HTR-8/SVneo (cell line): ENCODE measurements around the gene PITX2.
A peak's percentile ranks its signal among the peaks of the same experiment; 100 is the strongest.

Experiments
- DNase-seq: peaks from one replicate; pipeline ENCODE4 v3.0.0; 2011; ENCODE audit warnings: low spot score, mixed read lengths; ENCODE audit not compliant: insufficient read length
- FAIRE-seq: peaks from 2 replicates; lab custom pipeline; 2011; peaks lifted over from hg19 to GRCh38; lab: Jason Lieb, UNC

PITX2 gene

DNA sequence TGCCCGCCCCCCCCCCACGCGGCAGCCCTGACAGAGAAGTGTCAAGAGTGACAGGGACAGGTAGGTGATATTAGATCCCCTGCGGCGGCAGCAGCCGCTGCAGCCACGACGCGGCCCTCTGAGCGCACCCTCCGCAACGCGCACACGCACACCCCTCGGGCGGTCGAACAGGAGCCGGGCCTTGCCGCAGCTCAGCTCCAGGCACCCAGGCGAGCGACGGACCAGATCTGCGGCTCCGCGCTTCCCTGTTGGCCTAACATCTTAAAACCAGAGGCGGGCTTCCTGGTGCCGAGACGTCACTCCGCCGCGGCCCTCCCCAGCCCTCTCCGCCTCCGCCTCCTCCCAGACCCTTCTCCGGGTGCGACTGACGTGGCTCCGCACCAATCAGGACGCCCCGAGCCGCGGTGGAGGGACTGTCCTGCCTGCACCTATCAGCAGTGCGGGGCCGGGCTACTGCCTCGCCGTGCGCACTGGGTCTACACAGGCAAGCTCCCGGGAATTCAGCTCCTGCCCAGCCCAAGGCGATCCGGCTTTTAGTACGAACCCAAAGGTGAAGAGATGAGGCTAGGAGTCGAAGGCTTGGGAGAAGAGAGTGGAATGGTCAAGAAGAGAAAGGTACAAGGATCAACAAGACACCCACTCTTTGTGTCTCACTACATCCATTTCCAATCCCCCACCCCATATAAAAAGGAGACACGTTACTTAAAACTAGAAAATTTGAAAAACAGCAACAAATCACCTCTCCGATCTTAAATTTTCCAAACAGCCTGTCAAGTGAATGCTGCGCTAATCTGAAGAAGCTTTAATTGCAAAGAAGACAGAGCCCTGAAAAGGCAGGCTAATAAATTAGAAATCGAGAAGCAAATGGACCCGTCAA lies at the start of gene PITX2:
PITX2 (minus strand) TSS at position 237 of the 877 bp plus-strand sequence. CDS start 617 bp downstream, outside the sequence.
- FAIRE-seq (peak; percentile 98), DNase-seq (peak; percentile 99)

GRCh38 chr4:110671679-110672078 lies 48.8 kb upstream of the PITX2 start:
- FAIRE-seq = no peak

GRCh38 chr4:110669663-110670062 lies 46.8 kb upstream of the PITX2 start:
- FAIRE-seq = no peak
- DNase-seq = no peak

More at GRCh38 chr4:110671679-110672078, 48.8 kb upstream of the PITX2 start:
- DNase-seq = no peak

DNA sequence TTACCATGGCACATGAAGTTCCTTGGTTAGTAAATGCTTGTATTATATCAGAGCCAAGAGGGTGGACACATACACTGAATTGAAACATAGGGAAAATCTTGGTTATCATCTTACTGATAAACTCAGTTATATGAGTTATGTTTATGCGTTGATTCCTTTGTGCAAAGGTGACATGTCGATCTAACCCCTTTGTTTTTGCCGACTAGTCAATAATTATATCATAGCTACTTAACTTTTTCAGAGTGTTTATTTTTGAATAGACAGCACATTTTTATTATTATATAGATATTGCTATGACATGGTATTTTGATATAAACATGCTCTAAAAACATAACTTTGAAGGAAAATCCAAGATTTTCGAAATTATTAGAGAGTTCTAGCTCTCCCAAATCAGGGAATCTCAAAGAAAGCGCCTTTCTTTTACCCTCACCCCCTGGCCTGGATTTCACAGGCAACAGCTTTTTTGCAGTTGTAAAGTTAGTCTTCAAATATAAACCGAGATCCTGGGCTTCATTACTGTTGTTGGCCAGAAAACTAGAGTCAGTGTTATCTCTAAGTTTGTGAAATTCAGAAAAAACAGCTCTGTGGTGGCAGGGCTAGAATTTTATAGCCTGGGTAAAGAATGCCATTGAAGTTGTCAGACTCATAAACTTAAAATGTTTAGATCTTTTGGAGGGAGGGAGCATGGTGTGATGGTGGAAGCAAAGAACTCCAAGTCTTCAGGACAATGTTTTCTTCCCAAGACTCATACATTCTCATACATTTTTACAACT lies 45.8 kb upstream of the PITX2 start:
- DNase-seq (no peak), FAIRE-seq (no peak)

- DNase-seq (no peak), FAIRE-seq (no peak)
These were observed 44.8 kb upstream of the PITX2 start for GRCh38 chr4:110667670-110668069.

DNA sequence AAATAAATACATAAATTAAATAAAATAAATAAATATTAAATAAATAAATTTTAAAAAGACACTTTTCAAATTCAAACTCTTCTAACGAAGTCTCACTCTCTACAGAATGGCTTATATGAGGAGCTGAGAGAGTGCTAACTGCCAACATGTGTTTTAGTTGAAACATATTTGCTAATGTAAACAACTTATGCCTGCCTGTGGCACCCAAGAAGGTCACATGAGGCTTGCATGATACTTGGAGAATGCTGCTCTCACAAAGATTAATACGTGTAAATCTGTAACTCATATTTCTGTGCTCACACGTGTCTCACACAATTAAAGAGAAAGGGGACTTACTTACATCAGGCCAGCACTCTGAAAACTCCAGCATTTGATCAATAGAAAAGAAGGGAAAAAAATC lies 43.2 kb upstream of the PITX2 start:
- no peak for DNase-seq
- no peak for FAIRE-seq

DNA sequence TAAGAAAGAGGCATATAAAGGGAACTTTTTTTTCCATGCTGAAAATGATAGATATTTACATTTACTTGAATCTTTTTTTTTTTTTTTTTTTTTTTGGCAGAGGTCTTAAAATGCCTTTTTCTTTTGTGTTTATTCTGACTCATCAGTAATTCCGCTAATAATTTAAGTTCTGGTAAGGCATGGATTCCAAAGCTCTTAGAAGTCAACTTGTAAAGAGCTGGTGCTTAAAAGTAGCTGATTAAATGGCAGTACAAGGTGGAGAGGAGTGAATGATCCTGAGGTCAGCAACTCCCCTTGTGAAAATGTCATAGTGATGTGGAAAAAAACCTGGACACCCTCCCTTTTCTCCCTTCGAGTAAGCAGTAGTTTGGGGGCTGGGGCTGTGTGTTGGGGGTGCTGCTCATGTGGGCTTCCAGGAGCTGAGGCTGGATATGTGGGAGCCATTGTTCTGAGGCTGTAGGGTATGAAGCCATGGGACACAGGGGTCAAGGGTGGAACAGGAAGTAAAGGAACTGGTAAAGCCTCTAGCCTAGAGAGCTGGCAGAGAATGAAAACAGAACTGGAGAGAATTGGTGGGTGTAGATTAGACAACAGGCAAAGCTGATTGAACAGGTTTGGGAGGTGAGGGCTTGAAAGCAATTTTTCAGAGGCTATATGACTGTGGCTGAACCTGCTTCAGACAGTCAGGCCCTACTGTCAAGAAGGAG lies 41.0 kb upstream of the PITX2 start:
- DNase-seq (peak; percentile 22), FAIRE-seq (no peak)

- FAIRE-seq (no peak), DNase-seq (no peak)
These were observed 40.3 kb upstream of the PITX2 start for GRCh38 chr4:110663206-110663605.

- DNase-seq (no peak), FAIRE-seq (no peak)
These were observed 37.9 kb upstream of the PITX2 start for GRCh38 chr4:110660755-110661154.

- no peak for FAIRE-seq
- no peak for DNase-seq
These were observed 31.4 kb upstream of the PITX2 start for GRCh38 chr4:110654254-110654635.

DNA sequence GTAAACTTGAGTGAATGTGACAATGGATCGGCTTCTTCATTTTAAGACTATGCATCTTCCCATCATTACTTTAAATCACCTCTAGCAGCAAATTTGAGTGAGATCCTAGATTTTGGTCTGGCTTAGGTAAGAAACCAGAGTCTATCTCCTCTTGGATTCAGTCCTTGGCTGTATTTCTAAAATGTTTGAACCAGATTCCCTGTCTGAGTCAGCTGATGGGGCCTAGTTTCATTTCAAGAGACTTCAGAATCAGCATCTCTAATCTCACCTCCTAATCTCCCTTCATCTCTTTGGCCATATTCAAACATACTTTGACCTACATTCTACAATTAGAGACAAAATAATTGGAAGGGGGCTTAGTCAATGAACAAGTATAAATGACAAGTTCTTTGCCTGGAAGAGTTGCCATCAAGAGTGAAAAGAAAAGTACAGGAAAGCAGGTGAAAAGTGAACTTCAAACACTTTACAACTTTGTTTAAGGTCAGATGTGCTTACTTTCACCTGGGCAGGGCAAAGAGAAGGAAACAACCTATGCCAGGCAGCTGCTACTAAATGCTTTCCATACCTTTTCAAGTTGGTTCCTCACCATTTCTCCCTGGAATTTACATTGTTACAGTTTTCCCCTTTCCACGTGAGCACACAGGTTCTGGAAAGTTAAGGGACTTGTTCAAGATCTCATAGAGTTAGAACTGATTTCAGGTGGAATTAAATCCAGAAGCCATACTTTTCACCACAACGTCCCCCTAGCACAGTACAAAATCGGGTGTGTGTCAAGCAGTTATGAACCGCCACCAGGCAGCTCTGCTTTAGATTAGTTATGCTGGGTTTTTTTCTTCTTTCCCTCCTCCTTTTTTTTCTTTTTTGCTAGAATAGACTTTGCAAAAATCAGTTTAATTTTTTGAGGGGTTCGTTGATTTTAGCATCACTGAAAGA lies 30.7 kb upstream of the PITX2 start:
- FAIRE-seq = no peak
- no peak for DNase-seq

DNA sequence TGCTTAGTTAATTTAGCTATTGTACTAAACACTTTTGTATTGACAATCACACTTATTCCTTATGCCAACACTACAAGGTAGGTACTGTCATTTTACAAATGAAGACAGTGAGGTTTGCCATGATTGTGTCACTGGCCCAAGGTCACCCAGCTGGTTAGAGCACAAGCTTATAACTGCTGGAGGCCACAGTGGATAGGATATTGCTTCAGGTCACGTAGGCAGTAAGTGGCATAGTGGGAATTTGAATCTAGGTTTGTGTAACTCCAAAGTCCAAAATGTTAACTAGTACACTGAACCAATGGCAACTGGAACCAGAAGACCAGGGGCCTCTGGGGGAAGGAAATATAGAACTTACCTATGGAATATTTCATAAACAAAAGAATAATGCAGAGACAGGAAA lies 21.1 kb upstream of the PITX2 start:
- FAIRE-seq (no peak), DNase-seq (no peak)

DNA sequence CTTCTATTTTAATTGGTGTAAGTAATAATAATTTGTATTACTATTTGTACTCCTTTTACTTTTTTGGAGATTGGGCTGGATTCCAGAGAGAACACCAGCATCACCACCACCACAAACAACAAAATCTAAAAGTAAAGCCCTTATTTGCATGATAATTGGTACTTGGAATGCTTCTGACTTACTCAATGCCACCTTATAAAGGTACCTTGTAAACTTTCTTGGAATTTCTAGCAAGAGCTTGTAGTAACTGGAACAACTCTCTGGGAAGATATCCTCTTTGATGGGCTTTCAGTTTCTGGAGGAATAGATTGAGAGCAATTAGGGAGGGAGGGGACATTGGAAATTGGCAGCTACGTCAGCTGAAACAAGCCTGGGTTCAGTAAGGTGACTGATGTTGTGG lies 20.2 kb upstream of the PITX2 start:
- no peak for FAIRE-seq
- DNase-seq = no peak

- FAIRE-seq = no peak
- DNase-seq = no peak
These were observed 18.3 kb upstream of the PITX2 start for GRCh38 chr4:110641218-110641617.

GRCh38 chr4:110640576-110640975 lies 17.7 kb upstream of the PITX2 start:
- FAIRE-seq (no peak), DNase-seq (no peak)

DNA sequence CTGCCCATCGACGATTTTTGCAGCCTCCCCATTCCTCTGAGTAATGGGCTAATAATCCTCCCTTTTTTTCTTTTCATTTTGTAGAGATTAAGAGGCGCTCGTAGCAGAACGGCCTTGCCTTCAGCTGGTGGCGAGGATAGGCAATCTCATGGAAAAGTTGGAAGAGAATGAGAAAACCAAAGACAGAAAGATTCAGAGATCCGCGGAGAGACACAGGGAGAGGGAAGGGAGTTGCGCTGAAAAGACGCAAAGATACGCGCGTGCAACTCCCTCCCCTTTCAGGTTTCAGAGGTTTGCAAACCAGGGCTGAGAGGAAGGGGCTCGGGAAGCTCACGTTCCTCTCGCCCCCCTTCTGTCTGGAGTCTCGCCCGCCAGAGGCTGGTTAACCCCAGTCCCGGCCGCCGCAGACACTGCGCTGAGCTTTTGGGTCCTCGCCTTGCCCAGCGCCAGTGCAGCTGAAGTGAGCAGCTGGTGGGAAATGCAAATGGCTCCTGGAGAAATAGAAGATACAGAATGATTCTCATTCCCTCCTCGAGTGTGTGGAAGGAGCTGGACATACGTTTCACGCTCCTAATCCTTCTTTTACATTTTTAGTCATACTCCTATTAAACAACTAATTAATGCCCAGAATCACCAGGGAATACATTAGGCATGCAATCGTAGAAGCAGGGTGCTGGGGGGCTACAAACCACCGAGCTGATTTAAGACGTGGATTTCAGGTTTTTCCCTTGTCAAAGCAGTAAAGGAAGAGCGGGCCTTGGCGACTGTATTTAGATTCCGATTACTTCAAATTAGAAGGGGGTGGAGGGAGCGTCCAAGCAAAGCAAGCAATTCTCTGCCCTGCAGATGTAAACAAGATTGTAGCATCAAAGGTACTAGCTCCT lies 16.6 kb upstream of the PITX2 start:
- DNase-seq (no peak), FAIRE-seq (no peak)

DNA sequence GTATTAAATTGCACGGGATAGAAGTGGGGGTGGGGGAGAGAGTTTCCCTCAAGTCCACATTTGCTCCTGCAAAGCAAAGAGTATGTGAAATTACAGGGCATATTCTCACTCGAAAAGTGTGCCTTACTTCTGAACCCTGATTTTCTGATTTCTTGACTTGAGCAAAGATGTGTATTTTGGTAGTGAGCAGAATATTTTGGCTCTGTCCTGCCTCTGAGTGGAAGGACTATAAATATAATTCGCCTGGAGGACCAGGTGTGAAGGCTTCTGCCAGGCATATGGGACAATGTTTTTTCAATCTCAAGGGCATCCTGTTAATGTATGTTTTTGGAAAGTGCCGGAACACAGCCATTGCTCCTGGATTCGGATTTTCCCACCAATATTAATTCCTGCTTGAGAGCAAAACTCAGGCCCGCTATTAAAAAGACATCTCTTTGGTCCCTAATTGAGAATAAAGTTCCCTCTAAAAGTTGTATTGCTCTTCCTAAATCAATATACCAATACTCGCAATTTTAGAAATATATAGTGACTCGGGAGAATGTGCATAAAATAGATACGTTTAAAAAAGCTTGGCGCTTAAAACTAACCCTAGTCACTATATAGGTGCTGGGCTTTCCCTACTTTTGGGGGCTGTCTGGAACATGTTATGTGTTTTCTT lies 15.3 kb upstream of the PITX2 start:
- DNase-seq (no peak), FAIRE-seq (no peak)

DNA sequence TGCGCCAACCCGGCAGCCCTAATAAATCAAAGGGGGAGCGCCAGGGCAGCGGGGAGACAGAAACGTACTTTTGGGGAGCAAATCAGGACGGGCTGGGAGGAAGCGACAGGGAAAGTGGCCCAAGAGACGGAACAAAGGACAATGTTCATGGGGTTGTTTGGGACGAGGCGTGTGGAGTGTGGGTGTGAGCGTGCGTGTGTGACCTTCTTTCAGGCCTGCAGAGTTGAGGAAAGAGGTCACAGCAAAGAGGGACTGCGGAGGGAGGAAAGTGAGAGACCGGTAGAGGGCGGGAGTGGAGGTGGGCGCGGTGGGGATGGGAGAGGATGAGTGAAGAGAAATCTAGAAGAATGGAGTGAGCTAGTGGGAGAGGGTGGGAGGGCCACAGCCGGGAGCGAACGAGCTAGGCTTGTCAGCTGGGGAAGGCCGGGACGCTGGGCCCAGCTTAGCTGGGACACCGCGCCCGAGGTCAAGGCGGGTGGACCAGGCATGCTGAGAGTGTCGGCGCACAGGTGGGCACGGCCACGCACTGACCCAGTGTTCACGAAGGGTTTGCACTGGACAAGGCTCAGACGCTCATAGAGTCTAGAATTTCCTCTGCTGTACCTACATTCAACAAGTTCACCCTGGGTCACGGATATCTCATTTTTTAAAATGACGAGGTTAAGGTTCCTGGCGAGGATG lies 14.7 kb upstream of the PITX2 start:
- FAIRE-seq = no peak
- DNase-seq = no peak
